GM19438 (cell line): ENCODE measurements around the gene PCGF6.
"Not testable (repeated sequence)": the region's sequence is repeated elsewhere in the genome, so short reads cannot be mapped to it uniquely, and the experiment has no call there.

Experiments used
- ATAC-seq: cut with Tn5 transposase; IDR thresholded peaks from one replicate; pipeline ENCODE4 v1.9.1; 2021; ENCODE audit warnings: low read depth; ENCODE audit not compliant: unreplicated experiment

PCGF6 gene, protein sequence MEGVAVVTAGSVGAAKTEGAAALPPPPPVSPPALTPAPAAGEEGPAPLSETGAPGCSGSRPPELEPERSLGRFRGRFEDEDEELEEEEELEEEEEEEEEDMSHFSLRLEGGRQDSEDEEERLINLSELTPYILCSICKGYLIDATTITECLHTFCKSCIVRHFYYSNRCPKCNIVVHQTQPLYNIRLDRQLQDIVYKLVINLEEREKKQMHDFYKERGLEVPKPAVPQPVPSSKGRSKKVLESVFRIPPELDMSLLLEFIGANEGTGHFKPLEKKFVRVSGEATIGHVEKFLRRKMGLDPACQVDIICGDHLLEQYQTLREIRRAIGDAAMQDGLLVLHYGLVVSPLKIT

GRCh38 chr10:103350517-103351260, at the start of gene PCGF6:
TSS of gene PCGF6 (minus strand) at chr10:103351140. CDS start at chr10:103351066, 74 bp downstream.
- ATAC-seq: peak; percentile 81

GRCh38 chr10:103397191-103397825, 46.4 kb upstream of the PCGF6 start:
- no peak for ATAC-seq

- no peak for ATAC-seq
Observed at GRCh38 chr10:103396789-103397087, 45.8 kb upstream of the PCGF6 start.

- ATAC-seq: peak; percentile 99
Observed at GRCh38 chr10:103396067-103396788, 45.3 kb upstream of the PCGF6 start, which contains the start of the genes ATP5MK and PDCD11. TSS of gene ATP5MK (minus strand) at chr10:103396475. CDS start at chr10:103392457, 4,018 bp downstream. TSS of gene PDCD11 (plus strand) at chr10:103396626. CDS start at chr10:103398427, 1,801 bp downstream.

DNA sequence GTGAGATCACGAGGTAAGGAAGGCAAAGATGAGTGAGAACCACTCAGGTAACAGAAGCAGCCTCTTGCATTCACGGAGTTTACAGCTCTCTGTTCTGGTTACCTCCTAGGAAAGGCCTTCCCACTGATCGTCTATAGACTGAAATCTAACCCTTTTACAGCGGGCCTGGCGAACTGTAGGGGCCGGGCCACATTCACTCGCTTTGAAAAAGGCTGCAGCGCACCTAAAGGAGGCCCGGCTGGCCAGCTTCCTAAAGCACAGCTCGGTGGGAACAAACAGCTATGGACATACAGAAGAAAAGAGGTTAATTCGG, 44.8 kb upstream of the PCGF6 start:
- no peak for ATAC-seq

- no peak for ATAC-seq
Observed at GRCh38 chr10:103394180-103394579, 43.2 kb upstream of the PCGF6 start.

DNA sequence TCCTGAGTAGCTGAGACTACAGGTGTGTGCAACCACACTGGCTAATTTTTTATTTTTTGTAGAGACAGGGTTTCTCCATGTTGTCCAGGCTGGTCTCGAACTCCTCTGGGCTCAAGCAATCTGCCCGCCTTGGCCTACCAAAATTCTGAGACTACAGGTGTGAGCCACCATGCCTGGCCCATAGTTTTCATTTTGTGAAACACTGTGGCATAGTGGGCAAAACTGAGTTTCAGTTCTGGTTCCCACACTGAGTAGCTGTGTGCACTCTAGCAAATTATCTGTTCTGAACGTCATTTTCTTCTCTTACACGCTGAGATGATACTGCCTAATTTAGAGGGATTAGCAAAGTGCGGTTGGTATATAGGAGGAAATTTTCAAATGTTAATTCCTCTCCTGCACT, 31.8 kb upstream of the PCGF6 start:
- no peak for ATAC-seq

GRCh38 chr10:103374263-103374662, 23.3 kb upstream of the PCGF6 start:
- no peak for ATAC-seq

GRCh38 chr10:103373544-103373943, 22.6 kb upstream of the PCGF6 start:
- ATAC-seq: no peak

- ATAC-seq: peak; percentile 51
Observed at GRCh38 chr10:103367782-103368518, 17.0 kb upstream of the PCGF6 start, which contains the start of gene TAF5. TSS of gene TAF5 (plus strand) at chr10:103367976. CDS start at chr10:103367990, 14 bp downstream.

- no peak for ATAC-seq
Observed at GRCh38 chr10:103367379-103367781, 16.4 kb upstream of the PCGF6 start.

GRCh38 chr10:103360791-103361190, 9.9 kb upstream of the PCGF6 start:
- not testable (repeated sequence) for ATAC-seq

GRCh38 chr10:103359493-103359892, 8.6 kb upstream of the PCGF6 start:
- ATAC-seq: not testable (repeated sequence)

DNA sequence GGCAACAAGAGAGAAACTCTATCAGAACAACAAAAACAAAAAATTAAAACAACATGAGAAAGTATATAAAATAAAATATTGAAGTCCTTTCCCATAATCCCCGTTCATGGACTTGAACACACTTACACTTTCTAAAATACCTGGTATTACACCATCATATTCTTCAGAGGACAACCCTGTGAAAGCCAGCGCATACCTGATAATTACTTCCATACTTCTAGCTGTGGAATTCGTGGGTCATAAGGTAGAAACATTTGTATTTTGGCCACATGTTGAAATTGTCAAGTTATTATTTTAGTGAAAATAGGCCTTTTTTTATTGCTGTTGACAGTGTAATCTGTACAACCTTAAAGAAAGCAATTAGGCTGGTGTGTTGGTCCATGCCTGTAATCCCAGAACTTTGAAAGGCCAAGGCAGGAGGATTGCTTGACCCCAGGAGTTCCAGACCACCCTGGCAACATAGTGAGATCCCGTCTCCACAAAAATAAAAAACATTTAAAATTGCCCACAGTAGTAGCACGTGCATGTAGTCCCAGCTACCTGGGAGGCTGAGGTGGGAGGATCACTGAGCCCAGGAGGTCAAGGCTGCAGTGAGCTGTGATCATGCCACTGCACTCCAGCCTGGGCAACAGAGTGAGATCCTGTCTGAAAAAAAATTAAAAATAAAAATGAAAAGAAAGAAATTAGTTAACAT, 5.1 kb upstream of the PCGF6 start:
- ATAC-seq: no peak

DNA sequence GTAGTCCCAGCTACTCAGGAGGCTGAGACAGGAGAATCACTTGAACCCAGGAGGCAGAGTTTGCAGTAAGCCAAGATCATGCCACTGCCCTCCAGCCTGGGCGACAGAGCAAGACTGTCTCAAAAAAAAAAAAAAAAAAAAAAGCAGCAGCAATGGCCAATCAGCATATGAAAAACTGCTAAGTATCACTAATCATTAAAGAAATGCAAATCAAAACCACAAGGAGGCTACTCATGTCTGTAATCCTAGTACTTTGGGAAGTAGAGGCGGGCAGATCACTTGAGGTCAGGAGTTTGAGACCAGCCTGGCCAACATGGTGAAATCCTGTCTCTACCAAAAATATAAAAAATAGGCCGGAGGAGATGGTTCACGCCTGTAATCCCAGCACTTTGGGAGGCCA, 3.6 kb upstream of the PCGF6 start:
- not testable (repeated sequence) for ATAC-seq

- ATAC-seq: no peak
Observed at GRCh38 chr10:103353281-103353680, 2.3 kb upstream of the PCGF6 start.

DNA sequence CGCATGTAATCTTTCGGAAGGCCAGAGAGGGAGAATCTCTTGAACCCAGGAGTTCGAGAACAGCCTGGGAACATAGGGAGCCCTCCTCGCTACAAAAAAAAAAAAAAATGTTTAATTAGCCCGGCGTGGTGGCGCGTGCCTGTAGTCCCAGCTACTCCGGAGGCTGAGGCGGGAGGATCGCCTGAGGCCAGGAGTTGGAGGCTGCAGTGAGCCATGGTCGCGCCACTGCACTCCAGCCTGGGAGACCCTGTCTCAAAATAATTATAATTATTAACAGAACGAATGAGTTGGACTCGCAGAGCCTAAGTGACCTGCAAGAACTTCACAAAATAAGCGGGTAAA, 794 bp downstream of the PCGF6 start:
- ATAC-seq: no peak

DNA sequence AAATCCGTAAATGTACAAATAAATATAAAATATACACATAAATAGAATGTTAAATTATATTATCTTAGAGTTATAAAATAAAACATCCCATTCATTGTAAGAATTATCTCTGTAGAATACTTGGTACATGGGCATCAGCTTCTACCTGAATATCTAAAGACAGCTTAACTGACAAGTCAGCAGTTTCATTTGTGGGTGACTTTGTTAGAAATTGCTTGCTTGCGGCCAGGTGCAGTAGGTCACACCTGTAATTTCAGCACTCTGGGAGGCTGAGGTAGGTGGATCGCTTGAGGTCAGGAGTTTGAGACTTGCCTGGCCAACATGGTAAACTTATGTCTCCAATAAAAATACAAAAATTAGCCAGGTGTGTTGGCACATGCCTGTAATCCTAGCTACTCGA, 14.6 kb downstream of the PCGF6 start:
- no peak for ATAC-seq

DNA sequence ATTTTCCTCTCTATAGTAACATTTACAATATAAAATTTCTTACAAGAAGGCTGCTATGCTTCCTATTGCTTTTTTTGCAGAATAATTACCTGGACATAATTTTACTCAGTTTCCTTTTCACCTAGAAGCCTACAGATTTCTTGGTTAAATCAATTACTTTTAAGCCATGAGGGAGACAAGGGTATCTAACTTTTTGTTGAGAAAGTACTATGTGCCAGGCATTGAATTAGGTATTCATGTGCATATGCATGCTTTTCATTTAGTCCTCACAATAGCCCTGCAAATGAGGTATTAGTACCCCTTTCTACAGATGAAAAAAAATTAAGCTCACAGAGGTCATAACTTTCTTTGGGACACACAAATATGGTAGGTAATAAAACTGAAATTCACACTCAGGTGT, 16.4 kb downstream of the PCGF6 start:
- no peak for ATAC-seq
